Measurements from ENCODE around the gene GFPT2. TPM values are rescaled to one million over a fixed set of nuclear protein-coding genes. Genes with fewer than 3 reads are reported as not detected.

Gene GFPT2
- total RNA-seq, 2 experiments from 2014 or later, result 9.5 to 10.1 TPM

DNA sequence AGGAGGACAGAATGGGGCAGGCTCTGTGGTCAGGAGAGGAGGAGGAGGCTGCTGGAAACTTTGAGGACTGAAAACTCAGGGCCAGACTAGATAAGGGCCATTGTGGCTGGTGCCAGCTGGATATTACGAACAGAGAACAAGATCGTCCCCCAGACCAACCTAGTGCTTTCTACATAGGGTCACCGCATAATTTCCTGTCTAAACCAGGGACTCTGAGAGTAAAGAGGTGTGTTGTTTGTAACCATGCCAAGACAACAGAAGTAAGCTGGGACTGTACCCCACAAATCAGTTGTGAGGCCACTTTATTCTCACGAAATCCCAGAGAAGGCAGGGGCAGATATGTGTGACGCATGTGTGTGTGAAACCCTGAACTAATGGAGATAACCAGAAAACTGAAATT is 20.3 kb upstream of the GFPT2 start:
- ATAC-seq (ENCODE audit: low read depth) (no peak), DNase-seq (no peak)
- no peaks in the 10 kb centered on the region for H3K27me3 Mint-ChIP-seq
- H3K9me3 Mint-ChIP-seq, result no peaks in the 10 kb centered on the region
- H3K4me3 Mint-ChIP-seq, result no peak overlapping the region
- POLR2A ChIA-PET, result no interaction called here
- H3K4me1 Mint-ChIP-seq, result no peaks in the 10 kb centered on the region
- H3K27ac Mint-ChIP-seq, result no peak overlapping the region
- H3K36me3 Mint-ChIP-seq, result no peaks in the 10 kb centered on the region

DNA sequence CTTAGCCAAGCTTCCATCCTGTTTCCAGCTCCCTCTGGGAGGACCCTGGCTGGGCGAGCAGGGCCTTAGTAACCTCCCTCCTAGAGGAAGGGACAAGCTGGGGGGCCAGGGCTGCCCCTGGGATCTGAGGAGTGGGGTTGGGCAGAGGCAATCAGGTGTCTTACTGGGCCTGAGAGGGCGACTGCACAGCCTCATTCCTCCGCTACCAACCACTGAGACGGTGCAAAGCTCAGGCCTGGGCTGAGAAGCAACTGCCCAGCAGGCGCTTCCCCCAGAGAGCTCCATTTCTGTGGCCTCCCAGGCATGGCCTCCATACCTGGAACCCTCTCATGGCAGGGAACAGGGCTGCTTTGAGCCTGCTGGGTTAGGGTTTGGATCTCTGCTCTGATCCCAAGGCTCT is 18.8 kb upstream of the GFPT2 start:
- H3K4me3 Mint-ChIP-seq, result no peak overlapping the region
- no peak overlapping the region for H3K27ac Mint-ChIP-seq
- H3K9me3 Mint-ChIP-seq, result no peaks in the 10 kb centered on the region
- DNase-seq (no peak), ATAC-seq (ENCODE audit: low read depth) (no peak)
- H3K4me1 Mint-ChIP-seq, result no peaks in the 10 kb centered on the region
- H3K27me3 Mint-ChIP-seq, result no peaks in the 10 kb centered on the region
- POLR2A ChIA-PET, result no interaction called here
- no peaks in the 10 kb centered on the region for H3K36me3 Mint-ChIP-seq

DNA sequence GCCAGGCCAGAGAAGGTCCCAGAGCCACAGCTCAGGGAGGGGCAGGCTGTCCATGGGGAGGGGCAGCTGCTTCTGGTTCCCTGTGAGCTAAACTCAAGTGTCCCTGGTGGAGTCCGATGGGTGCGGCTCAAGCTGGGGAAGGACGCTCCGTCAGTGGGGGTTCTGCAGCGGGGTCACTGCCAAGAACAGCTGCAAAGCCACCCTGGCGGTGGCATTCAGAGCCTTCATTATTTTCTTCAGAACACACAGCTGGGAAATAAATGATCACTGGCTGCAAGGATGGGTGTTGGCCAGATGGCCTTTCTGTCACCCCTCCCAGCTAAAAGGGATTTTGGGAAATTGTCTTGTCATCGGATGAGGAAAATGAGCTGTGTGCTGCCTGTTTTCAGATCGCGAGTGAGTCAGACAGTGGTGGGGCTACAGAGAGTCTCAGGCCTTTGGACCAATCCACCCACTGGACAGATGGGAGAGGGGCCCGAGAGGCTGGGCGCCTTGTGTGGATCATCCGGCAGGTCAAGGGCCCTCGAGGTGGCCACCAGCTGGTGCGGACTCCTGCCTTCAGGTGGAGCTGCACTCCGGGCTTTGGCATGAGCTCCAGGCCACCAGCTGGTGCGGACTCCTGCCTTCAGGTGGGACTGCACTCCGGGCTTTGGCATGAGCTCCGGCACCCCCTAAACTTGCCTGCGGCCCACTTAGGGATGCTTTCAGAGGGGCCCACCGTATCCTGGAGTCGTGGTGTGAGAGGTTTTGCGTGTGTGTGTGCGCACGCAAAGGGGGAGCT is 17.9 kb upstream of the GFPT2 start:
- DNase-seq, result no peak
- no peak for ATAC-seq (ENCODE audit: low read depth)
- Mint-ChIP-seq H3K4me3 (no peak overlapping the region), H3K27ac (no peak overlapping the region), H3K36me3 (no peaks in the 10 kb centered on the region), H3K27me3 (no peaks in the 10 kb centered on the region), H3K9me3 (no peaks in the 10 kb centered on the region), H3K4me1 (no peaks in the 10 kb centered on the region)
- POLR2A ChIA-PET, result no interaction called here

DNA sequence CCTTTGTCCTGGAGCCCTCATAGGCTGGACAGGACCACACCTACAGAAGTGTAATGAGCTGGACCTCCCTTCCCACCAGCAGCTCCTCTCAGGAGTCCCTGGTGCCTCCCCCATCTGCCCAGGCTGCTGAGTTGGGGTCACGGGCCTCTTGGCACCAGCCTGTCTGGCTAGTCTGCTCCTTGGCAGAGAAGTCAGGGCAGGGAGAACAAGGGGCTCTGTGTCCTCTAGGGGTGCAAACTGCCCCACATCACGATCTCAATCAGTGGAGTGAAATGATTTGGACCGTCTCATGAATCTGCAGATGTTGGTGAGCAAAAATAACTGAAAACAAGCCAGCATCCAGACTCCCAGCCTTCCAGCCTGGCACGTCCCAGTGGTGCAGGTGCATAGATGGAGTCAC is 14.9 kb upstream of the GFPT2 start:
- POLR2A ChIA-PET, result no interaction called here
- H3K9me3 Mint-ChIP-seq, result no peaks in the 10 kb centered on the region
- H3K4me1 Mint-ChIP-seq, result no peaks in the 10 kb centered on the region
- no peaks in the 10 kb centered on the region for H3K27me3 Mint-ChIP-seq
- no peak overlapping the region for H3K4me3 Mint-ChIP-seq
- ATAC-seq (ENCODE audit: low read depth), result no peak
- no peaks in the 10 kb centered on the region for H3K36me3 Mint-ChIP-seq
- no peak for DNase-seq
- no peak overlapping the region for H3K27ac Mint-ChIP-seq

DNA sequence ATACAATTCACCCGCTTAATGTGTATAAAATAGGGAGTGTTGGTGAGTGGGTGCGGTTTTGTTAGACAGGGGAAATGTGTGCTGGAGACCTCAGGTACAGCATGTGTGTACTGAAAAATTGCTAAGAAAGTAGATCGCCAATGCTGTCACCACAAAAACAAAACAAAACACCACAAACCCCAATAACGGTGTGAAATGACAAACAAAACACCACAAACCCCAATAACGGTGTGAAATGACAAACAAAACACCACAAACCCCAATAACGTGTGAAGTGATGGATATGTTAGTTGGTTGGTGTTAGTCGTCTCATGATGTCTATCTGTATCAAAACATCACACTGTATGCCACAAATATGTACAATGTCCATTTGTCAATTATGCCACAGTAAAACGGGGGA is 14.2 kb upstream of the GFPT2 start:
- Mint-ChIP-seq H3K27ac (no peak overlapping the region), H3K36me3 (no peaks in the 10 kb centered on the region), H3K4me3 (no peak overlapping the region), H3K27me3 (no peaks in the 10 kb centered on the region), H3K4me1 (no peaks in the 10 kb centered on the region), H3K9me3 (no peaks in the 10 kb centered on the region)
- no peak for DNase-seq
- POLR2A ChIA-PET, result no interaction called here
- no peak for ATAC-seq (ENCODE audit: low read depth)

DNA sequence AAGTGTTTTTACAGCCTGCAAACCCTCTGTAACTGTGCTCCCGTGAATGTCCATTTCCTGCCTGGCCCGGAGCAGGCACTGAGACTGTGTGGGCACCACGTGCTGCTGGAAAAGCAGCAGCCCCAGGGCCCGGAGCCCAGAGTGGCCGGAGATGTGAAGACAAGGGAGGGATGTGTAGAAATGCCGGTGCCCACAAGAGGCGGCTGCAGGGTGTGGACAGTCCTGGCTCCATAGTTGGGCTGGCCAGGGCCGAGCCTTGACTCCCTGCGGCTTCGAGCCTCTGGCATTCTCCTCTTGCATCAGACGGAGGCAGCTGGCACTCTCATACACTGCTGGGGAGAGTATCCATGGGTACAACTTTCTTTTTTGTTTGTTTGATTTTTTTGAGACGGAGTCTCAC is 13.2 kb upstream of the GFPT2 start:
- Mint-ChIP-seq H3K9me3 (no peaks in the 10 kb centered on the region), H3K27me3 (no peaks in the 10 kb centered on the region), H3K4me3 (no peak overlapping the region), H3K4me1 (no peaks in the 10 kb centered on the region), H3K27ac (no peak overlapping the region), H3K36me3 (no peaks in the 10 kb centered on the region)
- ATAC-seq (ENCODE audit: low read depth) (no peak), DNase-seq (no peak)
- POLR2A ChIA-PET, result no interaction called here

DNA sequence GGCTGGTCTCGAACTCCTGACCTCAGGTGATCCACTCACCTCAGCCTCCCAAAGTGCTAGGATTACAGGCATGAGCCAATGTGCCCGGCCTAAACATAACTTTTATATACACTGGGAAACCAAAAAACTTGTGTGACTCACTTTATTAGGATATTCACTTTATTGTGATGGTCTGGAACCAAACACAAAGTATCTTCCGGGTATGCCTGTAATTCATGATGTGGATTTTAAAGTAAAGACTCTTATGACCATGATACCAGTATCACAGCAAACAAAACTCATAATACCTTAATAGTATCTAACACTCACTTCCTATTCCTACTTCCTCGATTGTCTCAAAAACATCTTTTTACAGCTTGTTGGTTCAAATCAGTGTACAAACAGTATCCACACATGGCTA is 12.7 kb upstream of the GFPT2 start:
- ATAC-seq (ENCODE audit: low read depth), result no peak
- H3K27me3 Mint-ChIP-seq, result no peaks in the 10 kb centered on the region
- POLR2A ChIA-PET, result no interaction called here
- no peaks in the 10 kb centered on the region for H3K9me3 Mint-ChIP-seq
- H3K36me3 Mint-ChIP-seq, result no peaks in the 10 kb centered on the region
- H3K27ac Mint-ChIP-seq, result no peak overlapping the region
- no peak for DNase-seq
- H3K4me1 Mint-ChIP-seq, result no peaks in the 10 kb centered on the region
- no peak overlapping the region for H3K4me3 Mint-ChIP-seq

DNA sequence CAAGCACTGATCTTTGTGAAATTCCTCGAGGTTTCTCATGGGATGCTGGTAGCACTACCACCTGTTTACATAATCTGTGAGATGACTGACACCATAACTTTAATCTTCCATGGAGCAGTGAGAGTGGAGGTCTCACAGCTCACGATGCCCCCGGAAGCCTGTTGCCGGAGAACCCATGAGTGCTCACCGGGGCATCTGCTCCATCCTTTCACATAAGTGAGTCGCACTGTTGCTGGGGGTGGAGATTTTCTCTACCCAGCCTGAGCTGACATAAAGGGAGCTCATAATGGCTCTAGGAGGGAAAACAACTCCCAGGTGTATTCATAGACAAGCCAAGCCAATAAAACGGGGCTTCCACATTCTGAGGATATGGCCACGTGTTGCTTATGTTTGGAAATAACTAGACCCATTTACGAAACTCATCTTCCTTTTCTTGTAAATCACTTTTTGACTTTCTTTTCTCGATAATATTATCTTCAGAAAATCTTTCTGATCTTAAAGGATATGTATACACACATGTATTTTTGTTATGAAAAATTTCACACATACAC is 11.2 kb upstream of the GFPT2 start:
- no peak for ATAC-seq (ENCODE audit: low read depth)
- H3K4me1 Mint-ChIP-seq, result no peaks in the 10 kb centered on the region
- POLR2A ChIA-PET, result no interaction called here
- no peak overlapping the region for H3K4me3 Mint-ChIP-seq
- no peaks in the 10 kb centered on the region for H3K27me3 Mint-ChIP-seq
- no peaks in the 10 kb centered on the region for H3K9me3 Mint-ChIP-seq
- no peaks in the 10 kb centered on the region for H3K36me3 Mint-ChIP-seq
- no peak for DNase-seq
- no peak overlapping the region for H3K27ac Mint-ChIP-seq

DNA sequence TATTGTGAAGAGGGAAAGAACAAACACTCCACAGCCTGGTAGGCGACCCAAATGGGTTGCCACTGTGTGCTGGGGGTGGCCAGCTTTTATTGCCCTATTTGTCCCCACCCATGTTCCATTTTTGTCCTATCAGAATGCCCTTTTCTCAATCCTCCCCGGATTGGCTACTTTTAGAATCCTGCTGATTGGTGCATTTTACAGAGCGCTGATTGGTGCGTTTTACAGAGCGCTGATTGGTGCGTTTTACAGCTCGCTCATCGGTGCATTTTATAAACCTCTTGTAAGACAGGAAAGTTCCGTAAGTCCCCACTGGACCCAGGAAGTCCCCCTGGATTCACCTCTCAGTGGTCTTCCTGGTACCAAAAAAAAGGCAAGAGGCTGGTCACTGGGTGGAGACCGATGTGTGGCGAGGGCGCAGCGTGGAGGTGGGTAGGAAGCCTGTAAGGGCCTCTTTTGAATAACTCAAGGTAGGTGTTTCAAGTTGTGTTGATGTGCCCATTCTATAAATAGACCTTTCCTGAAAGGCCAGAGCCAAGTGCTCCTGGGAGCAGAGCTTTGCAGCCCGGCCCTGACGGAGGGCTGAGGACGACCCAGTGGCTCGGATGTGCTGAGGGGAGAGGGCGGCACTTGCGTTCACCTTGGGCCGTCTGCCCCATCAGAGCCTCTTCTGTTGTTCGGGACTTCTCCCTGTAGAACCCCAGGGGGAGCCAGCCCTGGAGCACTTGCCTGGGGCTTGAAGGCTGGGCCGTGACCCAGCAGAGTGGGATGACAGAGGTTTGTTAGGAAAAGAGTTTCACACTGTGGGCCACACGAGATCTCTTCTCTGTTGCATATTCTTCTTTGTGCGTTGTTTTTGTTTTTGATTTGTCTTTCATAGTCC is 7.2 kb upstream of the GFPT2 start:
- POLR2A ChIA-PET, result interaction anchor here (0.5 kb wide), 1 partner anchor 70 kb away, joined by 3 read pairs; no protein-coding TSS in a partner anchor
- DNase-seq (no peak), ATAC-seq (ENCODE audit: low read depth) (no peak)
- no peak overlapping the region for H3K4me3 Mint-ChIP-seq
- H3K9me3 Mint-ChIP-seq, result no peaks in the 10 kb centered on the region
- H3K36me3 Mint-ChIP-seq, result no peaks in the 10 kb centered on the region
- H3K27me3 Mint-ChIP-seq, result peaks cover 15% of the 10 kb centered on the region
- H3K27ac Mint-ChIP-seq, result no peak overlapping the region
- H3K4me1 Mint-ChIP-seq, result no peaks in the 10 kb centered on the region

DNA sequence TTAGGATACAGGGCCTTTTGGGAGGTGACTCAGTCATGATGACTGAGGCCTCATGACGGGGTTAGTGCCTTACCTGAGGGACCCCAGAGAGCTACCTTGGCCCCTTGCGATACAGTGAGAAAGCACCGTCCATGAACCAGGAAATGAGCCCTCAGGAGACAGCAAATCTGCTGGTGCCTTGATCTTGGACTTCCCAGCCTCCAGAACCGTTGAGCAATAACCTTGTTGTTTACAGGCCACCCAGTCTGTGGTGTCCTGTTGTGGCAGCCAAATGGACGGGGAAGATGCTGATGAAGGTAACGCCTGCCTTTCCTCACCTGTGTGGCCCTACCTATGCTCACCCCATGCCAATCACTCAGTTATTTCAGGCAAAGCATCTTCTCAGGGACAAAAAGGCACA is 5.6 kb upstream of the GFPT2 start:
- Mint-ChIP-seq H3K27ac (no peak overlapping the region), H3K36me3 (no peaks in the 10 kb centered on the region), H3K9me3 (no peaks in the 10 kb centered on the region), H3K4me1 (no peaks in the 10 kb centered on the region), H3K4me3 (no peak overlapping the region), H3K27me3 (peaks cover 28% of the 10 kb centered on the region)
- POLR2A ChIA-PET, result no interaction called here
- no peak for DNase-seq
- no peak for ATAC-seq (ENCODE audit: low read depth)

DNA sequence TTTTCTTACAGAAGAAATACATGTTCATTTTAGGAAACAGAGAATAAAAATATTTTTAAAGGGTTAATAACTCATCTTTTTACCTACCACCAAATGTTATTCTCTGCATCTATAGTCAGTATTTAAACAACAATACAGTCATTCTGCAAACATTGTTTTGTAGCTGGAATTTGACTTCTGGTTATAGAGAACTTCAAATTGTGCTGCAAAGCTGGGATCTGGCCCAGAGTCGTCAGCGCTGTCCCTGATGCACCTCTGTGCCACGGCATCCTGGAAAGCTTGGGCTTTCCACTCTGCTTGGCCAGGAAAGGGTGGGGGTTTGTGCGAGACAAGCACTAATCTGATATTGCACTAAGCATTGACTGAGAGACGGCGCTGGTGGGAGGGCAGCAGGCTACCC is 5.0 kb upstream of the GFPT2 start:
- Mint-ChIP-seq H3K9me3 (no peaks in the 10 kb centered on the region), H3K4me3 (no peak overlapping the region), H3K27me3 (peaks cover 30% of the 10 kb centered on the region), H3K27ac (no peak overlapping the region), H3K4me1 (no peaks in the 10 kb centered on the region), H3K36me3 (no peaks in the 10 kb centered on the region)
- ATAC-seq (ENCODE audit: low read depth) (no peak), DNase-seq (no peak)
- POLR2A ChIA-PET, result no interaction called here

DNA sequence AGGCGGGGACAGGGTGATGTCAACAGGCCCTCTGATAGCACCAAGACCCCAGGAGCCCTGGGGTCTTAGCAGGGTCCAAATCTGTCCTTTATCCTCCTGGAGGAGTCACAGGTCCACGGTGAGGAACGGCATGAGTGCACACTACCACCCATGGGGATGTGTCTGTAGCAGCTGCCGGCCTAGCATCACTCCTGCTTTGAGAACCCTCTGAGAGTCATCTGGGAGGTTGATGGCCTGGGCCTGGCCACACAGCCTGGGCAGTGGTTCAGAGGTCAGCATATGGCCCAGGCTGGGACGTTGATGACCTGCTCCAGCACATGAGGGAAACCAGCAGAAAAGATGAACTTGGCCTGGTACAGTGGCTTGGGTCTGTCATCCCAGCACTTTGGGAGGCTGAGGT is 1.8 kb upstream of the GFPT2 start:
- POLR2A ChIA-PET, result no interaction called here
- DNase-seq (no peak), ATAC-seq (ENCODE audit: low read depth) (no peak)
- H3K4me1 Mint-ChIP-seq, result no peaks in the 10 kb centered on the region
- H3K36me3 Mint-ChIP-seq, result no peaks in the 10 kb centered on the region
- peaks cover 51% of the 10 kb centered on the region for H3K27me3 Mint-ChIP-seq
- H3K27ac Mint-ChIP-seq, result no peak overlapping the region
- no peak overlapping the region for H3K4me3 Mint-ChIP-seq
- H3K9me3 Mint-ChIP-seq, result no peaks in the 10 kb centered on the region

DNA sequence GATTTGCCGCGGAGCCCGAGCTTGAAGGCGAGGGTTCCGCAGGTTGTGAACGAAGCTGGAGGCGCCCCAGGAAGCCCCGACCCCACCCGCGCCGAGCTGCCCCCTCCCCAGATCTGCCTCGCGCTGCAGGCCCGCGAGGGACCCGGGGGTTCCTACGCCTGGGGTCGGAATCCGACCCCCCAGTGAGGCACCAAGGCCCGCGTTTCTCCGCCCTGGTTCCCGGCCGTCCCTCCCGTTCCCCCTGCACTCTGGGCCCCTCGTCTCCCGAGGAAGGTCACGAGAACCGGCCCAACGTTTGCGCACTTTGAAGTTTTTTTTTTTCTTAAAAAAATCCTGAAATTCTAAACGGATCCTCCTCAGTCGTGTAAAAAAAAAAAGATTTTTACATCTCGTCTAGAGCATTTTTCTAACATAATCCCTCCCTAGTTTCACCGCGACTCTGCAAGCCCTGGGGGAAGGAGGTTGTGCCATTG is 880 bp upstream of the GFPT2 start:
- ATAC-seq (ENCODE audit: low read depth), result no peak
- no peaks in the 10 kb centered on the region for H3K36me3 Mint-ChIP-seq

More for the DNA sequence above, 880 bp upstream of the GFPT2 start:
- POLR2A ChIA-PET, result interaction anchor here (0.7 kb wide), 2 partner anchors 141 to 266 kb away, joined by 3 read pairs; no protein-coding TSS in a partner anchor
- H3K27me3 Mint-ChIP-seq, result peaks cover 51% of the 10 kb centered on the region
- H3K27ac Mint-ChIP-seq, result no peak overlapping the region
- no peaks in the 10 kb centered on the region for H3K9me3 Mint-ChIP-seq
- peak overlapping the region; percentile 70 for H3K4me3 Mint-ChIP-seq
- H3K4me1 Mint-ChIP-seq, result no peaks in the 10 kb centered on the region
- no peak for DNase-seq

Data from activated naive CD8-positive, alpha-beta T cell treated with anti-CD3 and anti-CD28 coated beads, Interleukin-2, amount 10 ng/mL, durations not matched to agents 7 days and 5 days (primary cell).